ENCODE measurements around the gene MX1. TPM values are rescaled to one million over a fixed set of nuclear protein-coding genes. Genes with fewer than 3 reads are reported as not detected.

Gene MX1
- total RNA-seq, 2 donors from 2014 or later: 7.3 to 17.7 TPM

DNA sequence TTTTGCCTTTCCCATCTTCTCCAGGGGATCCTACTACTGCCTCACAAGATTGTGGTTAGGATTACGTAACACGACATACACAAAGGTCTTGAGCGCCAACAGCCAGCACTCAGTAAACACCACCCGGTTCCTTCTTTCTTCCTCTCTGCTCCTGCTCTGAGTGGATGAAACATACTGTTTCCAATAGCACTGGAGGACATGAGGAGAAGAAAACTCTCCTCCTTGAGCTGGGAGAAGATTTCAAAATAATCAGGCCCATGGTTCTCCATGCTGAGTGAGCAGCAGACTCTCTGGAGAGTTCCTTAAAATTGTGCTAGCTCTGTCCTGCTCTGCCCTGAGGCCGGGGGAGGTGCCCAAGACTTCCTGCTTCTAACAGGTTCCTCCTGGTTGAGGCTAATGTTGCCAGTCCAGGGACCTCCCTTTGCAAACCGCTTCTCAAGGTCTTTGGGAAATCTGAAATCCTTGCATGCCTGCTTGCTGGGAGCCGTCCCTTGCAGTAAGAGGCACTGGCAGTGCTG lies 29.4 kb upstream of the MX1 start:
- no peak overlapping the region for H3K4me3 ChIP-seq
- H3K27ac ChIP-seq: no peak overlapping the region
- H3K9ac ChIP-seq (ENCODE audit: low read depth in 2 of 2, low read length in 2 of 2): no peak overlapping the region
- no peak for TF ChIP-seq CTCF (IDR thresholded peaks at IDR 0.05)
- H3K36me3 ChIP-seq: no peaks in the 10 kb centered on the region
- no peaks in the 10 kb centered on the region for H3K9me3 ChIP-seq
- H3K4me1 ChIP-seq: peaks cover 4% of the 10 kb centered on the region
- no peaks in the 10 kb centered on the region for H3K27me3 ChIP-seq
- intact Hi-C loops (cut with DNase I): no loop called here
- DNase-seq: peak; percentile 62

DNA sequence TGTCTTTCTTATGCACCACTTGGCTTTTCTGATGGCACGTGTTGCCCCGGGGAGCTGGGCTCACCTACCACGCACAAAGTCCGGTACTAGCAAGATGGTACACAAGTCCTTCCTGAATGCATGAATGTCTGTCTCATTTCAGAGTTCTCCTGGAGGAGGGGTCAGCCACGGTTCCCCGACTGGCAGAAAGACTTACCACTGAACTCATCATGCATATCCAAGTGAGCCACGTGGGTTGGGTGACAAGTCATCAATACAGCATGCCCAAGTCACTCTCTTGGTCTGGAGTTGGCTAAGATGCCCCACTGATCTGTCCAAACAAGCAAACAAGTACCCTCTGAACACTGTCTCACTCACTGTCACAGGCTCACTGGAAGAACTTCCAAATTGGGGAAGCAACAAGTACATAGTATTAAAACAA lies 28.6 kb upstream of the MX1 start:
- Histone ChIP-seq H3K4me3 (no peak overlapping the region), H3K27me3 (no peaks in the 10 kb centered on the region), H3K4me1 (peaks cover 4% of the 10 kb centered on the region), H3K27ac (no peak overlapping the region), H3K36me3 (no peaks in the 10 kb centered on the region), H3K9ac (ENCODE audit: low read depth in 2 of 2, low read length in 2 of 2) (no peak overlapping the region), H3K9me3 (no peaks in the 10 kb centered on the region)
- no peak for DNase-seq
- TF ChIP-seq CTCF (IDR thresholded peaks at IDR 0.05): no peak
- intact Hi-C loops (cut with DNase I): no loop called here

- H3K9me3 ChIP-seq: no peaks in the 10 kb centered on the region
Observed at GRCh38 chr21:41398251-41398650, 27.8 kb upstream of the MX1 start.

DNA sequence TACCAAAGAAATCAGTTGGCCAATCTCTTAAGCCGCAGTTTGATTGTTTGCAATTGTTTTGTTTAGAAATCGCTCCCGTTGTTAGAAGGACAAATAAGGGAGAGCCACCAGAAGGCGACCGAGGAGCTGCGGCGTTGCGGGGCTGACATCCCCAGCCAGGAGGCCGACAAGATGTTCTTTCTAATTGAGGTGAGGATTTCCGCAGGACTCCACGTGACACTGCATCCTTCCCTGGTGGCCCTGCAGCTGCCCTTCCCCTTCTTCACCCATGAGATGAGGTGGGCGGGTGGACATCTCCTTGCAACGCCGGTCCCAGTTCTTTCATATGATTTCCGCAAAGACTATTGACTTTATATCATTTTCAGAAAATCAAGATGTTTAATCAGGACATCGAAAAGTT lies 27.2 kb upstream of the MX1 start:
- Histone ChIP-seq H3K27ac (no peak overlapping the region), H3K36me3 (no peaks in the 10 kb centered on the region), H3K9me3 (no peaks in the 10 kb centered on the region), H3K4me1 (peaks cover 4% of the 10 kb centered on the region), H3K27me3 (no peaks in the 10 kb centered on the region), H3K9ac (ENCODE audit: low read depth in 2 of 2, low read length in 2 of 2) (no peak overlapping the region), H3K4me3 (no peak overlapping the region)
- intact Hi-C loops (cut with DNase I): no loop called here
- no peak for DNase-seq
- TF ChIP-seq CTCF (IDR thresholded peaks at IDR 0.05): no peak

More at GRCh38 chr21:41398251-41398650, 27.8 kb upstream of the MX1 start:
- intact Hi-C loops (cut with DNase I): no loop called here
- Histone ChIP-seq H3K36me3 (no peaks in the 10 kb centered on the region), H3K27me3 (no peaks in the 10 kb centered on the region), H3K27ac (no peak overlapping the region), H3K4me1 (peaks cover 4% of the 10 kb centered on the region), H3K9ac (ENCODE audit: low read depth in 2 of 2, low read length in 2 of 2) (no peak overlapping the region), H3K4me3 (no peak overlapping the region)
- TF ChIP-seq CTCF (IDR thresholded peaks at IDR 0.05): no peak
- DNase-seq: no peak

DNA sequence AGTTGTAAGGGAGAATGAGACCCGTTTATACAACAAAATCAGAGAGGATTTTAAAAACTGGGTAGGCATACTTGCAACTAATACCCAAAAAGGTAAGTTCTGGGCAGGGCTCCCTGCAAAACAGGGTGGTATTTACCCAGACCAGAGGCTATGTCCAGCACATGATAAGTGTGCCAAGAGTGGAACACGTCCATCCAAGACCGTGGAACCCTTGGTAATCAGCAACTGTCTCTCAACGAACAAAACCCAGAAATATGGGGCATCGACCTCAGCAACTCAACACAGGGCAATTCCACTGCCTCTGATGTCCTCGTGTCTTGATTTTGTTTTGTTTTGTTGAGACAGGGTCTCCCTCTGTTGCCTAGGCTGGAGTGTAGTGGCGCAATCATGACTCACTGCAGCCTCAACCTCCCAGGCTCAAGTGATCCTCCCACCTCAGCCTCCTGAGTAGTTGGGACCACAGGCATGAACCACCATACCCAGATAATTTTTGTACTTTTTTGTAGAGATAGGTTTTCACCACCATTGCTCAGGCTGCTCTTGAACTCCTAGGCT lies 26.7 kb upstream of the MX1 start:
- no peak for DNase-seq
- Histone ChIP-seq H3K27ac (no peak overlapping the region), H3K9me3 (no peaks in the 10 kb centered on the region), H3K9ac (ENCODE audit: low read depth in 2 of 2, low read length in 2 of 2) (no peak overlapping the region), H3K36me3 (no peaks in the 10 kb centered on the region), H3K27me3 (no peaks in the 10 kb centered on the region), H3K4me1 (peaks cover 4% of the 10 kb centered on the region), H3K4me3 (no peak overlapping the region)
- intact Hi-C loops (cut with DNase I): no loop called here
- no peak for TF ChIP-seq CTCF (IDR thresholded peaks at IDR 0.05)
